ENCODE measurements around the gene IGSF6. TPM values are rescaled to one million over a fixed set of nuclear protein-coding genes. Genes with fewer than 3 reads are reported as not detected.

Gene IGSF6
- polyA plus RNA-seq, 1 donor from 2014 or later: not detected

- Histone ChIP-seq H3K27me3 (ENCODE audit: insufficient read depth, low read depth, low read length) (no peaks in the 10 kb centered on the region), H3K4me2 (ENCODE audit: low read length) (no peak overlapping the region), H3K4me3 (ENCODE audit: low read length) (no peak overlapping the region), H3K36me3 (ENCODE audit: insufficient read depth, low read length) (no peaks in the 10 kb centered on the region), H3K9me3 (ENCODE audit: low read length) (no peaks in the 10 kb centered on the region), H2AFZ (ENCODE audit: low read depth, low read length) (no peak overlapping the region), H4K20me1 (ENCODE audit: insufficient read depth) (no peaks in the 10 kb centered on the region), H3K79me2 (replicated peaks; ENCODE audit: insufficient read depth, low read length) (no peaks in the 10 kb centered on the region), H3K27ac (ENCODE audit: low read length) (no peak overlapping the region), H3F3A (ENCODE audit: insufficient read depth, low read length, poor library complexity, severe bottlenecking) (no peaks in the 10 kb centered on the region), H3K9ac (ENCODE audit: low read length) (no peak overlapping the region), H3K9me2 (ENCODE audit: insufficient read depth, low read length) (no peaks in the 10 kb centered on the region)
- TF ChIP-seq MXI1 (conservative IDR thresholded peaks at IDR 0.05; ENCODE audit: poor library complexity, severe bottlenecking): no peak
These were observed 7.1 kb downstream of the IGSF6 start for GRCh38 chr16:21645261-21645721.

- no peaks in the 10 kb centered on the region for H3K9me3 ChIP-seq (ENCODE audit: low read length)
- no peaks in the 10 kb centered on the region for H3K36me3 ChIP-seq (ENCODE audit: insufficient read depth, low read length)
- no peak overlapping the region for H3K4me3 ChIP-seq (ENCODE audit: low read length)
- no peaks in the 10 kb centered on the region for H4K20me1 ChIP-seq (ENCODE audit: insufficient read depth)
- no peaks in the 10 kb centered on the region for H3F3A ChIP-seq (ENCODE audit: insufficient read depth, low read length, poor library complexity, severe bottlenecking)
- H3K27me3 ChIP-seq (ENCODE audit: insufficient read depth, low read depth, low read length): no peaks in the 10 kb centered on the region
- TF ChIP-seq MXI1 (conservative IDR thresholded peaks at IDR 0.05; ENCODE audit: poor library complexity, severe bottlenecking) (no peak), RAD21 (conservative IDR thresholded peaks at IDR 0.05) (no peak), EZH2 (IDR thresholded peaks at IDR 0.05; ENCODE audit: borderline replicate concordance, insufficient read depth, low read length, poor library complexity, severe bottlenecking) (no peak), CTCF (IDR thresholded peaks at IDR 0.05; ENCODE audit: poor library complexity, severe bottlenecking) (no peak), TAF1 (IDR thresholded peaks at IDR 0.05; ENCODE audit: low read depth) (no peak), POLR2AphosphoS5 (IDR thresholded peaks at IDR 0.05) (no peak), SMC3 (conservative IDR thresholded peaks at IDR 0.05; ENCODE audit: poor library complexity) (no peak), EP300 (conservative IDR thresholded peaks at IDR 0.05; ENCODE audit: poor library complexity, severe bottlenecking) (no peak), REST (IDR thresholded peaks at IDR 0.05; ENCODE audit: borderline replicate concordance) (no peak)
- H3K4me2 ChIP-seq (ENCODE audit: low read length): no peak overlapping the region
- H3K27ac ChIP-seq (ENCODE audit: low read length): no peak overlapping the region
- no peak overlapping the region for H2AFZ ChIP-seq (ENCODE audit: low read depth, low read length)
- no peaks in the 10 kb centered on the region for H3K9me2 ChIP-seq (ENCODE audit: insufficient read depth, low read length)
- H3K79me2 ChIP-seq (replicated peaks; ENCODE audit: insufficient read depth, low read length): no peaks in the 10 kb centered on the region
- no peak overlapping the region for H3K9ac ChIP-seq (ENCODE audit: low read length)
These were observed 7.7 kb downstream of the IGSF6 start for GRCh38 chr16:21644674-21645073.

- no peaks in the 10 kb centered on the region for H3K27me3 ChIP-seq (ENCODE audit: insufficient read depth, low read depth, low read length)
- no peak overlapping the region for H3K27ac ChIP-seq (ENCODE audit: low read length)
- TF ChIP-seq SMC3 (conservative IDR thresholded peaks at IDR 0.05; ENCODE audit: poor library complexity) (no peak), EP300 (conservative IDR thresholded peaks at IDR 0.05; ENCODE audit: poor library complexity, severe bottlenecking) (no peak), MXI1 (conservative IDR thresholded peaks at IDR 0.05; ENCODE audit: poor library complexity, severe bottlenecking) (no peak), POLR2AphosphoS5 (IDR thresholded peaks at IDR 0.05) (no peak), RAD21 (conservative IDR thresholded peaks at IDR 0.05) (no peak), EZH2 (IDR thresholded peaks at IDR 0.05; ENCODE audit: borderline replicate concordance, insufficient read depth, low read length, poor library complexity, severe bottlenecking) (no peak), TAF1 (IDR thresholded peaks at IDR 0.05; ENCODE audit: low read depth) (no peak), CTCF (IDR thresholded peaks at IDR 0.05; ENCODE audit: poor library complexity, severe bottlenecking) (no peak), REST (IDR thresholded peaks at IDR 0.05; ENCODE audit: borderline replicate concordance) (no peak)
- no peak overlapping the region for H3K9ac ChIP-seq (ENCODE audit: low read length)
- no peaks in the 10 kb centered on the region for H4K20me1 ChIP-seq (ENCODE audit: insufficient read depth)
- no peaks in the 10 kb centered on the region for H3K9me2 ChIP-seq (ENCODE audit: insufficient read depth, low read length)
- no peak overlapping the region for H3K4me2 ChIP-seq (ENCODE audit: low read length)
- H3K79me2 ChIP-seq (replicated peaks; ENCODE audit: insufficient read depth, low read length): no peaks in the 10 kb centered on the region
- no peak overlapping the region for H3K4me3 ChIP-seq (ENCODE audit: low read length)
- no peaks in the 10 kb centered on the region for H3K9me3 ChIP-seq (ENCODE audit: low read length)
- H3K36me3 ChIP-seq (ENCODE audit: insufficient read depth, low read length): no peaks in the 10 kb centered on the region
- H2AFZ ChIP-seq (ENCODE audit: low read depth, low read length): no peak overlapping the region
- no peaks in the 10 kb centered on the region for H3F3A ChIP-seq (ENCODE audit: insufficient read depth, low read length, poor library complexity, severe bottlenecking)
These were observed 8.6 kb downstream of the IGSF6 start for GRCh38 chr16:21643785-21644184.

Measured in neural cell (in vitro differentiated cells).